IgD-negative memory B cell (primary cell): ENCODE results near the gene SMCR8. TPM values are rescaled to one million over a fixed set of nuclear protein-coding genes. Genes with fewer than 3 reads are reported as not detected.
"Not testable (repeated sequence)": the region's sequence is repeated elsewhere in the genome, so short reads cannot be mapped to it uniquely, and the experiment has no call there.

Experiments
- H3K27ac Mint-ChIP-seq, 3 donors: one replicate each; pipeline ENCODE4 v1.8.0; 2020 to 2022; ENCODE audit warnings: mild to moderate bottlenecking in 3 of 3, mixed read lengths in 3 of 3, moderate library complexity in 1 of 3
- H3K27me3 Mint-ChIP-seq: one replicate; pipeline ENCODE4 v1.8.0; 2021; ENCODE audit warnings: mixed read lengths
- H3K36me3 Mint-ChIP-seq: one replicate; pipeline ENCODE4 v1.8.0; 2020; ENCODE audit warnings: mild to moderate bottlenecking, mixed read lengths
- H3K4me1 Mint-ChIP-seq, 3 donors: one replicate each; pipeline ENCODE4 v1.8.0; 2020 to 2022; ENCODE audit warnings: mixed read lengths in 3 of 3, mild to moderate bottlenecking in 1 of 3
- H3K4me3 Mint-ChIP-seq, 4 donors: one replicate each; pipeline ENCODE4 v1.8.0; 2020 to 2022; ENCODE audit warnings: mild to moderate bottlenecking in 4 of 4, mixed read lengths in 4 of 4, moderate library complexity in 3 of 4
- H3K9me3 Mint-ChIP-seq, 3 donors: one replicate each; pipeline ENCODE4 v1.8.0; 2020 to 2021; ENCODE audit warnings: mixed read lengths in 3 of 3, mild to moderate bottlenecking in 1 of 3
- polyA plus RNA-seq: library from polyadenylated mRNA; unstranded; fragments of 300-500 nt; fragmentation: Illumina TruSeq; gene quantifications from one replicate; pipeline ENCODE4 v1.2.3, GENCODE V29; 2021

SMCR8 gene
- polyA plus RNA-seq, 1 donor from 2014 or later = 5.2 TPM

DNA sequence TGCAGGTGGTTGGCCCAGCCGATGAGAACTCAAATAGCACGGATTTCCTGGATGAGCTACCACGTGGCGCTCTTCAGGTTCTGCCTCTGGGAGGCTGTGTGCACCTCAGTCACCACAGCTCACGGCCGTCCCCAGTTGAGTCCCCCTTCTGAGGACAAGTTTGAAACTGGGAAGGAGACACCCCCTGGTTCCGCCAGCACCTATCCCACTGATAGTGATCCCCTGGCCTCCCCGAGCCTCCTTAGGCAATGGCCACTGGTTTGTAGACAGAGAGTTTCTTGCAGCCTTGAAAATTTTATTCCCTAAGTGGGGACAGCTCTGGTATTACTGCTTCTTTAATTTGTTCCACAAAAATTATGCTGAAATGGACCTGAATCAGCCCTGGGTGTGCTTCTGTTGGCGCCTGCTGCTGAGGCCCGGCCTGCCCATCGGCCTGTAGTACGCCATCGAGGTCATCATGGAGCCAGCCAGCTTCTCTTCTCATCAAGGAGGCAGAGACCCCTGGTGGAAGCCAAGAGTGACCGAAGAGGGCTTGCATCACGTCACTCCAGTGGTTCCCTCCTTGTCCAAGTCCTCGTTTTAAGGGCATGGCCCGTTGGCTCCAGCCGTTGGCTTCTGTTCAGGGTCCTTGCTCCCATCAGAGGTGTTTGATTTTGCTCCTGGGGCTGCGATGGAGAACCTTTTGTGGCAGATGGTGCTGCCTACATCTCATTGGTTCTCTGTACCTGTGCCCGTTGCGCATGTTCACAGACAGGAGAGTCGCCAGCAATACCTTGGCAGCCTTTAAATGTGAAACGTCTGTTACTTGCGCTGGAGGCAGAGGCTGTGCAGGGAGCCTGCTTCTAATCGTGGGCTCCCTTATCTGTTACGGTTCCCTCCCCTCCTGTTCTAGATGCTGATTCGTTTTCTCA lies 9.3 kb downstream of the SMCR8 start:
- H3K36me3 Mint-ChIP-seq = peaks cover 4% of the 10 kb centered on the region
- peak overlapping the region; percentile 18 to 39 (median 24) for H3K27ac Mint-ChIP-seq
- no peaks in the 10 kb centered on the region for H3K9me3 Mint-ChIP-seq
- H3K4me1 Mint-ChIP-seq = peaks cover 20 to 28% (median 23%) of the 10 kb centered on the region in 3 donors
- no peaks in the 10 kb centered on the region for H3K27me3 Mint-ChIP-seq
- no peak overlapping the region for H3K4me3 Mint-ChIP-seq

DNA sequence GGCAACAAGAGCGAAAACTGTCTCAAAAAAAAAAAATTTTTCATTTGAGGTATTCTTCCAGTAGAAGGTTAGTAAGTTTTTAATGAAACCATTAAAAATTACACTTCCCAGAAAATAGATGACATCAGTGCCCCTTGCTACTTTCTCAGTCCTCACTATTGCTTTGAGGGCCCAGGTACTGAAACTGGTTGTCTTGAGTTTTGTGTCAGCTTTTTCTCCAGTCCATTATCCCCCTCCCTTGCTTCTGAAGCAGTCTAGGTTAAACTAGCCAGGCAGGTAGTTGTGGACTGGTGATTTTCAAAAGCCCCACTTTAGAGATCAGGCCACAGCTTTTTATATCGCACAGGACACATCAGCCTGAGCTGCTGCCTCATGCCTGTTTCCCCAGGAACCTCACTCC lies 10.9 kb downstream of the SMCR8 start:
- Mint-ChIP-seq H3K27ac (peak overlapping the region in 1 of 3 donors; percentile 35), H3K36me3 (peaks cover 3% of the 10 kb centered on the region), H3K27me3 (no peaks in the 10 kb centered on the region)

DNA sequence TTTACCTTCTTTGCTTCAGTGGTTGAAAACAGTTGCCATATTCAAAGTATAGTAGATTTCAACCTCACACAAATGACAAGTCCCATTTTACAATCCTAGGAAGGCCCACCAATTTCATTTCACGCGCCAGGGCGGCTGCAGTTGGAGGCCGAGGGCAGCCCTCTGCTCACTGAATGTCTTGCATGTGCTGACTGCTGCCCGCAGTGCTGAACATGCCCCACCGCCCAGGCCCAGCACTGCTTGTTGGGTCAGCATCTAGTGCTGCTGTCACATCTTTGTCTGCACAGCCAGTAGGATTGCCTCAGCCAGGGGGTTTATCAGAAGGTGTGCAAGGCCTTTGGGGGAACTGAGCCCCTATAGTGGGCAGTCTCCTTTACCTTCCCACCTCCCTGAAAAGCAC lies 11.5 kb downstream of the SMCR8 start:
- Mint-ChIP-seq H3K36me3 (peaks cover 3% of the 10 kb centered on the region), H3K27ac (peak overlapping the region in 2 of 3 donors; percentile 35 to 53), H3K4me1 (peaks cover 10 to 18% (median 11%) of the 10 kb centered on the region in 3 donors), H3K27me3 (no peaks in the 10 kb centered on the region), H3K4me3 (no peak overlapping the region), H3K9me3 (no peaks in the 10 kb centered on the region)

More for the DNA sequence above, 10.9 kb downstream of the SMCR8 start:
- peaks cover 10 to 21% (median 11%) of the 10 kb centered on the region in 3 donors for H3K4me1 Mint-ChIP-seq
- H3K9me3 Mint-ChIP-seq = no peaks in the 10 kb centered on the region
- no peak overlapping the region for H3K4me3 Mint-ChIP-seq

DNA sequence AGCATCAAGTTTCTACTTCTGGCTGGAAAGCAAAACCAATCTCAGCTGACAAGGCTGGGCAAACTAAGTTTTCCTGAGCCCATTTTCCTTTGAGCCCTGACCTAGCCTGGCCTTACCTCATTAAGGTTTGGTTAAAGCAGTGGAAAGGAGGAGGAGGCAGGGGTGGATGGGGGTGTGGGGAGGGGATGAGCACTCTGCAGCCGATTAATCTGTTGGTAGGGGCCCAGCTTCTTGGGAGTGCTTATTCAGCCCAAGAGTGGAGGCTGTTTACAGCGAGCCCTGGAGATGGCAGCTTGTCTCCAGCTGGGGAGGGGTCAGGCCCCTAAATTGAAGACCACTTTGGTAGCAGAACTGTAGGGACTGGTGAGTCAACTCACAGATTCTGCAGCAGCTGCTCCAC lies 12.0 kb downstream of the SMCR8 start:
- no peaks in the 10 kb centered on the region for H3K9me3 Mint-ChIP-seq
- peaks cover 1% of the 10 kb centered on the region for H3K36me3 Mint-ChIP-seq
- H3K4me3 Mint-ChIP-seq = no peak overlapping the region

DNA sequence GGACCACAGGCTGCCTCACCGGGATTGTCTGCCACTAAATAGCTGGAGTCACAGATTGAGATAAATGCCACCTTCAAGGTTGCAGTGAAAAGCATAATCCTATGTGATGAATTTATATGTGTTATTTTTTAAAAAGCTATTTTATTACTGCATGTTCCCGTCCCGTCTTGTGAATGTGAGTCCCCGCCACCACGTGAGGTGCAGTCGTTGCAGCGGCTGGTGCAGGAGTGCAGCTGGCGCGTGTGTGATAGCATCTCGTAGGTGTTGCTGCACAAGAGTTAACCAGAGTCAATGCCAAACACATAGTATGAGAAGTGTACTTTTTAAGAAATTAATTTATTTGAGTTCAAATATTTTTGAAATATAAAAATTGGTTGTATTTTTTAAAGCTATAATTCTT lies 12.5 kb downstream of the SMCR8 start:
- Mint-ChIP-seq H3K36me3 (peaks cover 1% of the 10 kb centered on the region), H3K27ac (peak overlapping the region in 1 of 3 donors; percentile 74)

More for the DNA sequence above, 12.0 kb downstream of the SMCR8 start:
- H3K4me1 Mint-ChIP-seq = peaks cover 10 to 15% (median 11%) of the 10 kb centered on the region in 3 donors
- H3K27ac Mint-ChIP-seq = no peak overlapping the region
- no peaks in the 10 kb centered on the region for H3K27me3 Mint-ChIP-seq

DNA sequence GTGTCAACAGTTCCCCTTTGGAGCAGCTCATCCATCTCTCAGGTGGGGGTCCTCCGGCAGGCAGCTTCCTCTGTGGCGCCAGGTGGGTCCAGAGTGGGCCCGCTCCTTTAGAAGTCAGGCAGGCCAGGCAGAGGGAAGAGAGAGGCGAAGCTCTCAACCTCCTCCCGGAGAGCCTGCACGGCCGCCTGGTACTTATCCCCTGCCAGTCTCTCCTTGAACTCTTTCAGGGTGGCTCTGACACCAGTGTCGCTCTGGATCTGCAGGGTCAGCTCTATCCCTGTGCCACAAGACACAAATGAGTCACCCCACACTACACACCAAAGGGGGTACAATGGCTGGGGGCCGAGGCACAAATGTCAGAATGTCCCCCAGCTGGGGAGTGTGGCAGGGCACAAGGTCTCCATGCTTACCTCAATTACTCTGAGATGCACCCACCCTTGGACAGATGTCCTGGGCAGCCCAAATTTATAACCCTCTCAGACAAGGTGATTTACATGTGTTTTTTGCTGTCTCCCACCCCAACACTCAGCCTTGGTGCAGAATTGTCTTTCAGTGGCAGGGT lies 13.6 kb downstream of the SMCR8 start:
- Mint-ChIP-seq H3K27me3 (no peaks in the 10 kb centered on the region), H3K27ac (no peak overlapping the region), H3K36me3 (peaks cover 1% of the 10 kb centered on the region), H3K4me1 (peaks cover 10 to 16% (median 11%) of the 10 kb centered on the region in 3 donors), H3K9me3 (no peaks in the 10 kb centered on the region), H3K4me3 (no peak overlapping the region)

More for the DNA sequence above, 12.5 kb downstream of the SMCR8 start:
- Mint-ChIP-seq H3K27me3 (no peaks in the 10 kb centered on the region), H3K4me1 (peaks cover 10 to 15% (median 11%) of the 10 kb centered on the region in 3 donors), H3K9me3 (no peaks in the 10 kb centered on the region), H3K4me3 (no peak overlapping the region)

DNA sequence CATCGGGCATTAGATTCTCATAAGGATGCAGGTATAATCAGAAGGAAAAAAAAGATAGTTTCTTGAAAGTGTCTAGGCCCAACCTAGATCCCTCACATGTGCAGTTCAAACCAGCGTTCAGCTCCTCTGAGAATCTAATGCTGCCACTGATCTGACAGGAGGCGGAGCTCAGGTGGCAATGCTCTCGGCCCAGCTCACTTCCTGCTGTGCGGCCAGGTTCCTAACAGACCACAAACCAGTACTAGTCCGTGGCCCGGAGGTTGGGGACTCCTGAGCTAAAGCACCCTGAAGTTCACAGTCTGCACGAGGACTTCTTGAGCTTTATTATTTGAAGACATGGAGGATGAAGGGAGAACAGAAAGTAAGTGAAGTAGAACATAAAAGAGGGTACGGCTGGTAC lies 16.8 kb downstream of the SMCR8 start:
- Mint-ChIP-seq H3K27ac (peak overlapping the region in 2 of 3 donors; percentile 6 to 76), H3K9me3 (no peaks in the 10 kb centered on the region), H3K27me3 (no peaks in the 10 kb centered on the region), H3K36me3 (peaks cover 3% of the 10 kb centered on the region), H3K4me1 (peaks cover 0 to 3% (median 0%) of the 10 kb centered on the region in 3 donors), H3K4me3 (peak overlapping the region in 1 of 4 donors; percentile 54)

DNA sequence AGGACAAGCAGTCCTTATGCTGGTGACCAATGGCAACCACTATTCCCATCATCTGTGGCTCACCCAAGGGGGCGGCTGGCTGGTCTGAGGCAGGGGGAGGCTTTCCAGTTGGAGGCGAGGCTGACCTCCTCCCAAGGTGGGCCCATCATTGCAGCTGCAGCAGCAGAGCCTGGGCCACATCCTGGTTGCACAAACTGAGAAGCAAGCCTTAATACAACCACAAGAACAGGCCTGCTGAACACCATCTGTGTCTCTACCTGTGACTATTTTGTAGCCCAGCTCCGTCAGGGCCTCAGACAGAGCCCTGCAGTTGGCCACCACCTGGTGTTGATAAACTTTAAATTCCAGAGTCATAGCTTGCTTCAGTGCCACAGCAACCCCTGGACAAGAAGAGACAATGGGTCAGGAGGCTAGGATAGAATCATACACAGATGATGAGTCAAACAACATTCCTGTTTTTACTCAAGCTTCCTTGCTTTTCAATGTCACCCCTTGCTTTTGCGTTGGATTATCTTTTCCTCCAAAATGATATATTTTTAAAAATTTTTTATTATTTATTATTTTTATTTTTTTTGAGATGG lies 17.9 kb downstream of the SMCR8 start:
- Mint-ChIP-seq H3K27ac (peak overlapping the region in 1 of 3 donors; percentile 80), H3K27me3 (no peaks in the 10 kb centered on the region), H3K4me1 (peaks cover 0 to 1% (median 0%) of the 10 kb centered on the region in 3 donors), H3K4me3 (no peak overlapping the region), H3K9me3 (no peaks in the 10 kb centered on the region), H3K36me3 (peaks cover 3% of the 10 kb centered on the region)

DNA sequence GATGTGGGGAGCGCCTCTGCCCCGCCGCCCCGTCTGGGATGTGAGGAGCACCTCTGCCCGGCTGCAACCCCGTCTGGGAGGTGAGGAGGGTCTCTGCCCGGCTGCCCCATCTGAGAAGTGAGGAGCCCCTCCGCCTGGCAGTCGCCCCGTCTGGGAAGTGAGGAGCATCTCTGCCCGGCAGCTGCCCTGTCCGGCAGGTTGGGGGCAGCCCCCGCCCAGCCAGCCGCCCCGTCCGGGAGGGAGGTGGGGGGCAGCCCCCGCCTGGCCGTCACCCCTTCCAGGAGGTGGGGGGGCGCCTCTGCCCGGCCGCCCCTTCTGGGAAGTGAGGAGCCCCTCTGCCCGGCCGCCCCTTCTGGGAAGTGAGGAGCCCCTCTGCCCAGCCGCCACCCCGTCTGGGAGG lies 23.1 kb downstream of the SMCR8 start:
- not testable (repeated sequence) for H3K4me3 Mint-ChIP-seq, H3K9me3 Mint-ChIP-seq, H3K36me3 Mint-ChIP-seq, H3K4me1 Mint-ChIP-seq, H3K27me3 Mint-ChIP-seq, H3K27ac Mint-ChIP-seq

DNA sequence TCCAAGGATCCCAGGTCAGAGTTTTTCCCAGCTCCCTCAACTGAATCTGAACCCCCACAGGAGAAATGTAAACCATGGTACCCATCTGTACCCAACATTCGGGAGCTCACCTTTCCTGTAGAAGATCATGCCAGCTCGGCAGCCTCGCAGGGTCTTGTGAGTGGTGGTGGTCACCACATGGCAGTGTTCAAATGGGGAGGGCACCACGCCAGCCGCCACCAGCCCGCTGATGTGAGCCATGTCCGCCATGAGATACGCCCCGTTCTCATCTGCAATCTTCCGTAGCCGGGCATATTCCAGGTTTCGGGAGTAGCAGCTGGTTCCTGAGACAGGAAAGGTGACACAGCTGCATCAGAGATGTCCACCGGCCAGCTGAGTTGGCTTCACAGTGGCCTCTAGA lies 24.8 kb downstream of the SMCR8 start:
- no peaks in the 10 kb centered on the region for H3K27me3 Mint-ChIP-seq
- peaks cover 0 to 2% (median 0%) of the 10 kb centered on the region in 3 donors for H3K4me1 Mint-ChIP-seq
- H3K9me3 Mint-ChIP-seq = no peaks in the 10 kb centered on the region
- no peak overlapping the region for H3K27ac Mint-ChIP-seq
- peaks cover 5% of the 10 kb centered on the region for H3K36me3 Mint-ChIP-seq
- H3K4me3 Mint-ChIP-seq = no peak overlapping the region

DNA sequence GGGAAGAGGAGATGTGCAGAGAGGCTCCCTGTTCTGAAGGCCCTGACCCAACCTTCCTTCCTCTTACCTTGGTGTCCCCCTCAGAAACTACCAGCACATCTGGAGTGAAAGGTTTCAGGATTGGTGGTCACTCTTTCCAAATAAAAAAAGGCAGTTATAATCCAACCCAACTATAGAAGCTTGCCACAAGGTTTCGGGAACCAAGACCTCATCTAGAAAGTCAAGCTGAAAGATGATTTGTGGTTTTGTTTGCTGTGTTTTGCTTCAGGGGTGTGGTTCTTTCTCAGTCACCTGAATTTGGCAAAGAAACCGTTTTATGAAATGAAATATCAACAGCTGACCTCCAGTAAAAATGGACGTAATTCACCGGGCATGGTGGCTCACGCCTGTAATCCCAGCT lies 28.9 kb downstream of the SMCR8 start:
- Mint-ChIP-seq H3K4me1 (peaks cover 0 to 2% (median 0%) of the 10 kb centered on the region in 3 donors), H3K4me3 (peak overlapping the region in 1 of 4 donors; percentile 52), H3K36me3 (peaks cover under 1% of the 10 kb centered on the region), H3K27me3 (no peaks in the 10 kb centered on the region), H3K27ac (no peak overlapping the region), H3K9me3 (no peaks in the 10 kb centered on the region)

DNA sequence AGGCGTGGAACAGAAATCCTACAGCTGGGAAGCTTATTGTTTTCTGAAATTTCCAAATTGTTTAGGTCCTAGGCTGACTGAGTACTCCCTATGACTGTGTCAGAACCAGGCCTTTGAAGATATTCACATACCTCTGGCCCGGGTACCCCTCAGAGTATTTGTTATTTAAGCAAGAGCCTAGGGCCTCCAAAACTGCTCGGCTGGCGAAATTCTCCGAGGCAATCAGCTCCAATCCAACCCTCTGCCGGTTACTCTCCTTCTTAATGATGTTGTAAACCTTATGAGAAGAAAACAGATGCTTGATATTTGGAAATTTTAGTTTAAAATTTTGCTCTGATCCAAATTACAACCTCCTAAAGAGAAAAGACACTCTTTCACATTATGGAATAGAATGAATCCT lies 38.4 kb downstream of the SMCR8 start:
- H3K27me3 Mint-ChIP-seq = no peaks in the 10 kb centered on the region
- no peaks in the 10 kb centered on the region for H3K4me1 Mint-ChIP-seq
- H3K4me3 Mint-ChIP-seq = no peak overlapping the region
- no peaks in the 10 kb centered on the region for H3K9me3 Mint-ChIP-seq
- H3K27ac Mint-ChIP-seq = no peak overlapping the region
- H3K36me3 Mint-ChIP-seq = peaks cover 5% of the 10 kb centered on the region

DNA sequence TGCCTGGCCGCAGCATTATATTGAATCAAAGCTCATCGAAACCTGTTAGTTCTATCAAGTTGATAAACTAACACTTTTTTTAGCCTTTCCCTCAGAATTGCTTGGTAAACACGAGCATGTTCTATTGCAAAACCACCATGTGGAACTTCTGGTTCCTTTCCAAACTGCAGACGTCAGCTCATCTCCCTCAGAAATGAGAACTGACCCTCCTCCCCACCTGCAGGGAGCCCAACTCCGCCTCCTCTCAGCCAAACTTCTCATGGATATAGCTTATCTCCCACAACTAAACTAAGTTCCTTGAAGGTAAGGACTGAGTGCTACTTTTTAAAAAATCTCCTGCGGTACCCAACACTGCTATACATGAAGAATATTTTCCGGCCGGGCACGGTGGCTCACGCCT lies 41.5 kb downstream of the SMCR8 start:
- peaks cover 0 to 3% (median 2%) of the 10 kb centered on the region in 3 donors for H3K4me1 Mint-ChIP-seq
- H3K27me3 Mint-ChIP-seq = no peaks in the 10 kb centered on the region
- H3K9me3 Mint-ChIP-seq = no peaks in the 10 kb centered on the region
- no peak overlapping the region for H3K4me3 Mint-ChIP-seq
- no peak overlapping the region for H3K27ac Mint-ChIP-seq
- peaks cover 5% of the 10 kb centered on the region for H3K36me3 Mint-ChIP-seq

DNA sequence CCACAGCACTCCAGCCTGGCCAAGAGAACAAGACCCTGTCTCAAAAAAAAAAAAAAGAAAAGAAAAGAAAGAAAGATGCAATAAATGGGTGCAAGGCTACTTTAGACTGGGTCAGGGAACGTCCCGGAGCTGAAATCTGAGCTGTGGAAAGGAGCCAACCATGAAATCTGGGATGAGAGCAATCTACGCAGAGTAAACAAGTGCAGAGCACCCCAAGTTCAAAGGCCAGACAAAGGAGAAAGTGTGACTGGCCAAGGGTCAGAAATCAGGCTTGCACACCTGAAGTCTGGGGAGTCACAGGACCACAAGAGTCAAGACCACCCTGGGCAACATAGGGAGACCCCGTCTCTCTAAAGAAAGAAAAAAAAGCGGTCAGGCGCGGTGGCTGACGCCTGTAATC lies 45.4 kb downstream of the SMCR8 start:
- H3K36me3 Mint-ChIP-seq = no peaks in the 10 kb centered on the region

More for the DNA sequence above, 45.4 kb downstream of the SMCR8 start:
- H3K9me3 Mint-ChIP-seq = no peaks in the 10 kb centered on the region
- no peak overlapping the region for H3K27ac Mint-ChIP-seq
- no peaks in the 10 kb centered on the region for H3K27me3 Mint-ChIP-seq
- H3K4me1 Mint-ChIP-seq = peaks cover 8 to 19% (median 17%) of the 10 kb centered on the region in 3 donors
- peak overlapping the region in 2 of 4 donors; percentile 7 to 14 for H3K4me3 Mint-ChIP-seq
